Keratinocyte (primary cell): ENCODE data around the gene B4GAT1.

Experiments
- CTCF ChIP-seq, 3 experiments: IDR thresholded peaks in 1 of 3; conservative IDR thresholded peaks in 1 of 3; optimal IDR thresholded peaks in 1 of 3; 2 replicates in 2 of 3; 3 replicates in 1 of 3; pipeline versions ENCODE3 to v1.5.1; 2011; ENCODE audit warnings: low read length in 3 of 3, mild to moderate bottlenecking in 3 of 3, moderate library complexity in 2 of 3, control low read depth in 1 of 3, inconsistent platforms in 1 of 3; ENCODE audit not compliant: insufficient read depth in 2 of 3; ENCODE audit errors: extremely low read depth in 1 of 3
- EZH2 ChIP-seq: IDR thresholded peaks from one replicate; pipeline ENCODE4 v1.6.1; 2012; ENCODE audit warnings: inconsistent platforms, mild to moderate bottlenecking, low read length, moderate library complexity

DNA sequence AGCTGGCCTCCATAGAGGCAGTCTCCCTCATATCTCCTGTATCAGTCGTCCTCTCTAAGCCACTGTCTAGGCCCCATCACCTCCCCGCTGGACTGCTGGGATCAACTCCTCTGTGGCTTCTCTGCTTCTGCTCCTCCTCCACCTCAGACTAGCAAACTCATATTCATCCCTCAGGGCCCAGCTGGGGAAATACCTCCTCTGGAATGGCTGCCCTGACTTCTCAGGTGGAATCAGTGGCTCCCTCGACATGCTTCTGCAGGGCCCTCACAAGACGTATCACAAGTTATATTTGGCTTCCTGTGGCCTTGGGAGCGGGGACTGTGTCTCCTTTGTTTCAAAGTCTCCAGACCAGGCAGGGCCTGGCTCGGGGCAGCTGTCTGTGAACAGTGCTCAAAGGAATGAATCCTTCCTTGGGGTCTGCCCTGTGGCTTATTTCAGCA is 14.1 kb upstream of the B4GAT1 start:
- TF ChIP-seq CTCF (optimal IDR thresholded peaks at IDR 0.05 in 1 of 3, IDR thresholded peaks at IDR 0.05 in 1 of 3, conservative IDR thresholded peaks at IDR 0.05 in 1 of 3; ENCODE audit: extremely low read depth in 1 of 3, insufficient read depth in 2 of 3, low read length in 3 of 3) (no peak), EZH2 (no peak)
